DND-41 (cell line): Measurements from ENCODE around the gene DNAJC12.

ENCODE experiments used
- EZH2 ChIP-seq: IDR thresholded peaks from 3 replicates; pipeline ENCODE4 v1.6.1; 2012; ENCODE audit warnings: borderline replicate concordance, low read depth, mild to moderate bottlenecking, moderate library complexity, low read length, inconsistent platforms; ENCODE audit not compliant: severe bottlenecking
- TF ChIP-seq, protein P1 (sequence below): IDR thresholded peaks from 2 replicates; pipeline ENCODE4 v1.5.1; 2012; ENCODE audit warnings: borderline replicate concordance, low read length, moderate library complexity, mild to moderate bottlenecking; ENCODE audit not compliant: poor library complexity, severe bottlenecking; ENCODE audit errors: extremely low read depth

DNA sequence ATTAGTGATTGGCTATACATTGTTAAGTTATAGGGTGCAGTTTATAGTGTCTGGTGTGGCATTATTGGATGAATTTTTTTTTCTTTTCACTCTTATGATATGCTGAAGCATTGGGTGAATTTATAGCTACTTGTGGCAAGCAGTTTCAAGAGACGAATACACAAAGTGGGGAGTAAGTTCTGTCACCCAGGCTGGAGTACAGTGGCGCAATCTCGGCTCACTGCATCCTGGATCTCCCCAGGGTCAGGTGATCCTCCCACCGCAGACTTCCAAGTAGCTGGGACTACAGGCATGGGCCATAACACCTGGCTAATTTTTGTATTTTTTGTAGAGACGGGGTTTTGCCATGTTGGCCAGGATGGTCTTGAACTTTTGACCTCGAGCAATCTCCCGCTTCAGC is 40.1 kb upstream of the DNAJC12 start:
- no peak for TF ChIP-seq EZH2
- TF ChIP-seq, protein P1, sequence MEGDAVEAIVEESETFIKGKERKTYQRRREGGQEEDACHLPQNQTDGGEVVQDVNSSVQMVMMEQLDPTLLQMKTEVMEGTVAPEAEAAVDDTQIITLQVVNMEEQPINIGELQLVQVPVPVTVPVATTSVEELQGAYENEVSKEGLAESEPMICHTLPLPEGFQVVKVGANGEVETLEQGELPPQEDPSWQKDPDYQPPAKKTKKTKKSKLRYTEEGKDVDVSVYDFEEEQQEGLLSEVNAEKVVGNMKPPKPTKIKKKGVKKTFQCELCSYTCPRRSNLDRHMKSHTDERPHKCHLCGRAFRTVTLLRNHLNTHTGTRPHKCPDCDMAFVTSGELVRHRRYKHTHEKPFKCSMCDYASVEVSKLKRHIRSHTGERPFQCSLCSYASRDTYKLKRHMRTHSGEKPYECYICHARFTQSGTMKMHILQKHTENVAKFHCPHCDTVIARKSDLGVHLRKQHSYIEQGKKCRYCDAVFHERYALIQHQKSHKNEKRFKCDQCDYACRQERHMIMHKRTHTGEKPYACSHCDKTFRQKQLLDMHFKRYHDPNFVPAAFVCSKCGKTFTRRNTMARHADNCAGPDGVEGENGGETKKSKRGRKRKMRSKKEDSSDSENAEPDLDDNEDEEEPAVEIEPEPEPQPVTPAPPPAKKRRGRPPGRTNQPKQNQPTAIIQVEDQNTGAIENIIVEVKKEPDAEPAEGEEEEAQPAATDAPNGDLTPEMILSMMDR = no peak
